HS-27A (cell line): Measurements from ENCODE around the gene BCL2.

Experiments
- DNase-seq: peaks from one replicate; pipeline ENCODE4 v3.0.0-alpha.2; 2012; ENCODE audit warnings: low read depth, missing footprints

Gene BCL2

GRCh38 chr18:63286926-63287325 lies 32.6 kb downstream of the BCL2 start:
- DNase-seq = no peak

- no peak for DNase-seq
These were observed 34.5 kb downstream of the BCL2 start for GRCh38 chr18:63284827-63285733.

- DNase-seq = no peak
These were observed 35.3 kb downstream of the BCL2 start for GRCh38 chr18:63284173-63284799.

GRCh38 chr18:63283305-63284094 lies 36.1 kb downstream of the BCL2 start:
- no peak for DNase-seq

GRCh38 chr18:63282793-63283192 lies 36.8 kb downstream of the BCL2 start:
- DNase-seq = no peak

GRCh38 chr18:63273222-63273927 lies 46.2 kb downstream of the BCL2 start:
- no peak for DNase-seq

GRCh38 chr18:63272638-63273037 lies 46.9 kb downstream of the BCL2 start:
- no peak for DNase-seq

- DNase-seq = no peak
These were observed 47.7 kb downstream of the BCL2 start for GRCh38 chr18:63271881-63272299.

- DNase-seq = no peak
These were observed 48.4 kb downstream of the BCL2 start for GRCh38 chr18:63271148-63271547.

GRCh38 chr18:63267975-63268721 lies 51.4 kb downstream of the BCL2 start:
- no peak for DNase-seq

- no peak for DNase-seq
These were observed 52.4 kb downstream of the BCL2 start for GRCh38 chr18:63266888-63267790.

GRCh38 chr18:63265326-63265725 lies 54.2 kb downstream of the BCL2 start:
- no peak for DNase-seq

- DNase-seq = no peak
These were observed 54.7 kb downstream of the BCL2 start for GRCh38 chr18:63264871-63265270.

- no peak for DNase-seq
These were observed 56.1 kb downstream of the BCL2 start for GRCh38 chr18:63263444-63263843.

GRCh38 chr18:63262369-63263335 lies 56.9 kb downstream of the BCL2 start:
- no peak for DNase-seq

- DNase-seq = no peak
These were observed 58.5 kb downstream of the BCL2 start for GRCh38 chr18:63261029-63261428.

- no peak for DNase-seq
These were observed 59.2 kb downstream of the BCL2 start for GRCh38 chr18:63260380-63260754.

GRCh38 chr18:63259567-63260379 lies 59.8 kb downstream of the BCL2 start:
- DNase-seq = no peak
